Tibial nerve (tissue), 4 donors: Measurements from ENCODE around the gene RAI2. TPM values are rescaled to one million over a fixed set of nuclear protein-coding genes. Genes with fewer than 3 reads are reported as not detected.

ENCODE experiments used
- DNase-seq, 2 donors: peaks; one replicate each; pipeline ENCODE4 v3.0.0-alpha.2; 2019; ENCODE audit warnings: low spot score in 2 of 2
- H3K27ac ChIP-seq, 4 donors: fragments of 200-600 bp; sonication (generic) in 3 of 4; one replicate each; pipeline ENCODE4 v1.5.1; 2017 to 2019; ENCODE audit warnings: mild to moderate bottlenecking in 1 of 4
- H3K27me3 ChIP-seq, 2 donors: fragments of 200-600 bp; sonication (generic) in 1 of 2; one replicate each; pipeline versions ENCODE4 v1.5.1 to v1.6.0; 2017 to 2019
- H3K36me3 ChIP-seq, 3 donors: fragments of 200-600 bp; sonication (generic); one replicate each; pipeline ENCODE4 v1.5.1; 2018 to 2019
- H3K4me1 ChIP-seq, 4 donors: fragments of 200-600 bp; sonication (generic) in 3 of 4; one replicate each; pipeline ENCODE4 v1.5.1; 2017 to 2019
- H3K4me3 ChIP-seq, 4 donors: fragments of 200-600 bp; sonication (generic) in 3 of 4; one replicate each; pipeline ENCODE4 v1.5.1; 2017 to 2019; ENCODE audit warnings: mild to moderate bottlenecking in 1 of 4, moderate library complexity in 1 of 4
- H3K9me3 ChIP-seq, 4 donors: fragments of 200-600 bp; sonication (generic) in 3 of 4; one replicate each; pipeline ENCODE4 v1.5.1; 2017 to 2019
- CTCF ChIP-seq, 5 experiments: fragments of 200-600 bp in 3 of 5; fragments of 450-650 bp in 2 of 5; sonication (generic) in 3 of 5; IDR thresholded peaks; one replicate each; pipeline ENCODE4 v1.5.1; 2016 to 2019; ENCODE audit warnings: antibody characterized with exemption in 5 of 5, mild to moderate bottlenecking in 3 of 5, moderate library complexity in 2 of 5
- EP300 ChIP-seq, 2 donors: sonication (generic); formaldehyde crosslinking; IDR thresholded peaks; one replicate each; pipeline ENCODE4 v1.6.1; 2017; ENCODE audit warnings: antibody characterized with exemption in 2 of 2, mild to moderate bottlenecking in 1 of 2
- POLR2A ChIP-seq, 2 donors: fragments of 450-650 bp; IDR thresholded peaks; one replicate each; pipeline ENCODE4 v1.6.1; 2017; ENCODE audit warnings: antibody characterized with exemption in 2 of 2, mild to moderate bottlenecking in 2 of 2, moderate library complexity in 2 of 2
- WGBS, 2 donors: methylation state at CpG; one replicate each; pipeline ENCODE4 v1.1.5; 2018; 5-methylcytosine and 5-hydroxymethylcytosine counted together
- total RNA-seq, 4 donors: library from RNA; depleted of rRNA; stranded (reverse); fragments of >200 nt; gene quantifications; one replicate each; pipeline ENCODE4 v1.1.0, GENCODE V29; 2016

Gene RAI2
- total RNA-seq, 4 donors from 2014 or later: 17.1 to 25.1 (median 23.4) TPM

GRCh38 chrX:17861489-17862011, 452 bp upstream of the RAI2 start:
- no peaks in the 10 kb centered on the region for H3K36me3 ChIP-seq
- H3K27ac ChIP-seq: peak overlapping the region in 1 of 4 donors; percentile 84

GRCh38 chrX:17860179-17860780, 818 bp downstream of the RAI2 start:
- Histone ChIP-seq H3K4me1 (peaks cover 0 to 6% (median 0%) of the 10 kb centered on the region in 4 donors), H3K27me3 (peaks cover 0 to 6% of the 10 kb centered on the region in 2 donors), H3K9me3 (no peaks in the 10 kb centered on the region), H3K27ac (peak overlapping the region in 3 of 4 donors; percentile 34 to 82 (median 44)), H3K4me3 (peak overlapping the region; percentile 35 to 70 (median 46)), H3K36me3 (no peaks in the 10 kb centered on the region)
- DNase-seq: no peak
- 0 to 28% methylated on average over 13 to 30 of the region's 53 CpGs for WGBS, 2 donors
- TF ChIP-seq CTCF (IDR thresholded peaks at IDR 0.05): no peak
- TF ChIP-seq EP300 (IDR thresholded peaks at IDR 0.05): no peak
- no peak for TF ChIP-seq POLR2A (IDR thresholded peaks at IDR 0.05)

More at GRCh38 chrX:17861489-17862011, 452 bp upstream of the RAI2 start:
- Histone ChIP-seq H3K4me3 (peak overlapping the region; percentile 33 to 70 (median 38)), H3K9me3 (no peaks in the 10 kb centered on the region), H3K4me1 (peaks cover 0 to 4% (median 0%) of the 10 kb centered on the region in 4 donors), H3K27me3 (peaks cover 0 to 6% of the 10 kb centered on the region in 2 donors)
- 8 to 39% methylated on average over 12 to 15 of the region's 15 CpGs for WGBS, 2 donors
- TF ChIP-seq EP300 (IDR thresholded peaks at IDR 0.05): no peak
- no peak for TF ChIP-seq CTCF (IDR thresholded peaks at IDR 0.05)
- TF ChIP-seq POLR2A (IDR thresholded peaks at IDR 0.05): no peak
- no peak for DNase-seq

- Histone ChIP-seq H3K4me3 (peak overlapping the region; percentile 35 to 70 (median 46)), H3K4me1 (peaks cover 0 to 12% (median 0%) of the 10 kb centered on the region in 4 donors), H3K36me3 (no peaks in the 10 kb centered on the region), H3K27ac (peak overlapping the region in 3 of 4 donors; percentile 34 to 82 (median 44)), H3K27me3 (peaks cover 0 to 6% of the 10 kb centered on the region in 2 donors), H3K9me3 (no peaks in the 10 kb centered on the region)
- TF ChIP-seq POLR2A (IDR thresholded peaks at IDR 0.05): no peak
- TF ChIP-seq EP300 (IDR thresholded peaks at IDR 0.05): no peak
- DNase-seq: no peak
- 1 to 29% methylated on average over 12 to 23 of the region's 23 CpGs for WGBS, 2 donors
These were observed 1.4 kb downstream of the RAI2 start for GRCh38 chrX:17859609-17860178.

GRCh38 chrX:17854531-17854930, 6.6 kb downstream of the RAI2 start:
- no peaks in the 10 kb centered on the region for H3K36me3 ChIP-seq
- no peaks in the 10 kb centered on the region for H3K9me3 ChIP-seq
- no peak for DNase-seq
- 16 to 45% methylated on average over 5 to 6 of the region's 6 CpGs for WGBS, 2 donors
- H3K4me3 ChIP-seq: no peak overlapping the region
- peak overlapping the region in 1 of 4 donors; percentile 50 for H3K27ac ChIP-seq
- no peak for TF ChIP-seq CTCF (IDR thresholded peaks at IDR 0.05)
- H3K27me3 ChIP-seq: peaks cover 0 to 4% of the 10 kb centered on the region in 2 donors
- H3K4me1 ChIP-seq: peaks cover 0 to 23% (median 0%) of the 10 kb centered on the region in 4 donors

- H3K4me1 ChIP-seq: peaks cover 0 to 23% (median 0%) of the 10 kb centered on the region in 4 donors
- no peaks in the 10 kb centered on the region for H3K9me3 ChIP-seq
- WGBS, 2 donors: 14 to 55% methylated on average over 2 of the region's 2 CpGs
- no peak for DNase-seq
- peaks cover 0 to 4% of the 10 kb centered on the region in 2 donors for H3K27me3 ChIP-seq
- no peak for TF ChIP-seq EP300 (IDR thresholded peaks at IDR 0.05)
- TF ChIP-seq CTCF (IDR thresholded peaks at IDR 0.05): no peak
- TF ChIP-seq POLR2A (IDR thresholded peaks at IDR 0.05): no peak
- H3K4me3 ChIP-seq: no peak overlapping the region
- no peaks in the 10 kb centered on the region for H3K36me3 ChIP-seq
- peak overlapping the region in 1 of 4 donors; percentile 50 for H3K27ac ChIP-seq
These were observed 7.0 kb downstream of the RAI2 start for GRCh38 chrX:17854069-17854468.
